Uterus (tissue), 2 donors: ENCODE results near the gene CDH4.

Source experiments
- POLR2A ChIP-seq, 2 donors: fragments of 450-650 bp; IDR thresholded peaks; one replicate each; pipeline ENCODE4 v1.6.1; 2016; ENCODE audit warnings: antibody characterized with exemption in 2 of 2, mild to moderate bottlenecking in 1 of 2, moderate library complexity in 1 of 2
- TF ChIP-seq, protein P1 (sequence below), 4 experiments: fragments of 200-600 bp in 2 of 4; fragments of 450-650 bp in 2 of 4; sonication (generic) in 2 of 4; IDR thresholded peaks; one replicate each; pipeline ENCODE4 v1.5.1; 2016 to 2019; ENCODE audit warnings: antibody characterized with exemption in 4 of 4, mild to moderate bottlenecking in 2 of 4, moderate library complexity in 1 of 4

- TF ChIP-seq, protein P1, sequence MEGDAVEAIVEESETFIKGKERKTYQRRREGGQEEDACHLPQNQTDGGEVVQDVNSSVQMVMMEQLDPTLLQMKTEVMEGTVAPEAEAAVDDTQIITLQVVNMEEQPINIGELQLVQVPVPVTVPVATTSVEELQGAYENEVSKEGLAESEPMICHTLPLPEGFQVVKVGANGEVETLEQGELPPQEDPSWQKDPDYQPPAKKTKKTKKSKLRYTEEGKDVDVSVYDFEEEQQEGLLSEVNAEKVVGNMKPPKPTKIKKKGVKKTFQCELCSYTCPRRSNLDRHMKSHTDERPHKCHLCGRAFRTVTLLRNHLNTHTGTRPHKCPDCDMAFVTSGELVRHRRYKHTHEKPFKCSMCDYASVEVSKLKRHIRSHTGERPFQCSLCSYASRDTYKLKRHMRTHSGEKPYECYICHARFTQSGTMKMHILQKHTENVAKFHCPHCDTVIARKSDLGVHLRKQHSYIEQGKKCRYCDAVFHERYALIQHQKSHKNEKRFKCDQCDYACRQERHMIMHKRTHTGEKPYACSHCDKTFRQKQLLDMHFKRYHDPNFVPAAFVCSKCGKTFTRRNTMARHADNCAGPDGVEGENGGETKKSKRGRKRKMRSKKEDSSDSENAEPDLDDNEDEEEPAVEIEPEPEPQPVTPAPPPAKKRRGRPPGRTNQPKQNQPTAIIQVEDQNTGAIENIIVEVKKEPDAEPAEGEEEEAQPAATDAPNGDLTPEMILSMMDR (IDR thresholded peaks at IDR 0.05): no peak
- no peak for TF ChIP-seq POLR2A (IDR thresholded peaks at IDR 0.05)
Observed at GRCh38 chr20:61937963-61938838, 686.1 kb downstream of the CDH4 start.
